HCT116 (cell line): ENCODE results near the gene NIF3L1.

Source experiments
- CEBPB ChIP-seq: IDR thresholded peaks from 2 replicates; pipeline ENCODE4 v1.6.1; 2012; ENCODE audit warnings: low read depth
- CTCF ChIP-seq, 3 experiments: fragments of 200-600 bp in 1 of 3; sonication (generic) in 1 of 3; IDR thresholded peaks in 2 of 3; conservative IDR thresholded peaks in 1 of 3; 2 replicates each; pipeline ENCODE4 v1.5.1; 2012 to 2017; ENCODE audit warnings: low read depth in 2 of 3, low read length in 2 of 3, antibody characterized with exemption in 1 of 3, borderline replicate concordance in 1 of 3, control low read depth in 1 of 3, mild to moderate bottlenecking in 1 of 3, mixed read lengths in 1 of 3, mixed run types in 1 of 3, moderate library complexity in 1 of 3; ENCODE audit not compliant: insufficient read depth in 1 of 3
- ELF1 ChIP-seq: IDR thresholded peaks from 2 replicates; pipeline ENCODE4 v1.6.1; 2012; ENCODE audit warnings: low read depth, borderline replicate concordance
- EZH2 ChIP-seq: fragments of 200-600 bp; sonication (generic); IDR thresholded peaks from 2 replicates; pipeline ENCODE4 v1.6.1; 2017; ENCODE audit warnings: antibody characterized with exemption, mixed run types
- EZH2phosphoT487 ChIP-seq: fragments of 200-600 bp; IDR thresholded peaks from 2 replicates; pipeline ENCODE4 v1.6.1; 2018; ENCODE audit warnings: antibody characterized with exemption, borderline replicate concordance
- POLR2A ChIP-seq: IDR thresholded peaks from 2 replicates; pipeline ENCODE4 v1.7.0; 2011; ENCODE audit warnings: borderline replicate concordance; ENCODE audit not compliant: insufficient read depth, insufficient read length; ENCODE audit errors: extremely low read depth
- POLR2AphosphoS5 ChIP-seq: IDR thresholded peaks from 2 replicates; pipeline ENCODE4 v1.6.1; 2011; ENCODE audit warnings: mild to moderate bottlenecking, low read depth, low read length, moderate library complexity
- SIN3A ChIP-seq: IDR thresholded peaks from 2 replicates; pipeline ENCODE4 v1.6.1; 2012; ENCODE audit warnings: low read depth
- SP1 ChIP-seq: IDR thresholded peaks from 2 replicates; pipeline ENCODE4 v1.6.1; 2012; ENCODE audit warnings: low read depth
- TCF7L2 ChIP-seq: IDR thresholded peaks from 2 replicates; pipeline ENCODE4 v1.7.0; 2011; ENCODE audit warnings: borderline replicate concordance, inconsistent platforms; ENCODE audit not compliant: insufficient read depth, insufficient read length; ENCODE audit errors: extremely low read depth
- ZBTB33 ChIP-seq: IDR thresholded peaks from 2 replicates; pipeline ENCODE4 v1.6.1; 2011; ENCODE audit warnings: mild to moderate bottlenecking, low read length, moderate library complexity; ENCODE audit not compliant: insufficient replicate concordance; ENCODE audit errors: extremely low read depth

- no peak for TF ChIP-seq CTCF (IDR thresholded peaks at IDR 0.05 in 2 of 3, conservative IDR thresholded peaks at IDR 0.05 in 1 of 3; ENCODE audit: borderline replicate concordance in 1 of 3, insufficient read depth in 1 of 3, low read depth in 2 of 3, low read length in 2 of 3)
- no peak for TF ChIP-seq CEBPB
- no peak for TF ChIP-seq SIN3A
- no peak for TF ChIP-seq EZH2
- TF ChIP-seq POLR2AphosphoS5: no peak
- TF ChIP-seq EZH2phosphoT487: no peak
- TF ChIP-seq POLR2A: no peak
- TF ChIP-seq SP1: no peak
- no peak for TF ChIP-seq ELF1
- no peak for TF ChIP-seq TCF7L2
- TF ChIP-seq ZBTB33: no peak
Measured at GRCh38 chr2:200839513-200839912, 49.7 kb upstream of the NIF3L1 start.
